Erythroblast (primary cell): ENCODE results near the gene KIAA1671.
"Not testable (repeated sequence)": the region's sequence is repeated elsewhere in the genome, so short reads cannot be mapped to it uniquely, and the experiment has no call there.

ENCODE experiments used
- DNase-seq, 2 experiments: peaks; one replicate each; lab custom pipeline; 2025; lab: John Stamatoyannopoulos, UW
- GATA1 ChIP-seq: IDR thresholded peaks from 2 replicates; pipeline ENCODE4 v1.6.1; 2011; ENCODE audit warnings: low read depth, mild to moderate bottlenecking, control low read depth, low read length, moderate library complexity
- POLR2A ChIP-seq: IDR thresholded peaks from 2 replicates; pipeline ENCODE4 v1.6.1; 2011; ENCODE audit warnings: mild to moderate bottlenecking, low read length

KIAA1671 gene

DNA sequence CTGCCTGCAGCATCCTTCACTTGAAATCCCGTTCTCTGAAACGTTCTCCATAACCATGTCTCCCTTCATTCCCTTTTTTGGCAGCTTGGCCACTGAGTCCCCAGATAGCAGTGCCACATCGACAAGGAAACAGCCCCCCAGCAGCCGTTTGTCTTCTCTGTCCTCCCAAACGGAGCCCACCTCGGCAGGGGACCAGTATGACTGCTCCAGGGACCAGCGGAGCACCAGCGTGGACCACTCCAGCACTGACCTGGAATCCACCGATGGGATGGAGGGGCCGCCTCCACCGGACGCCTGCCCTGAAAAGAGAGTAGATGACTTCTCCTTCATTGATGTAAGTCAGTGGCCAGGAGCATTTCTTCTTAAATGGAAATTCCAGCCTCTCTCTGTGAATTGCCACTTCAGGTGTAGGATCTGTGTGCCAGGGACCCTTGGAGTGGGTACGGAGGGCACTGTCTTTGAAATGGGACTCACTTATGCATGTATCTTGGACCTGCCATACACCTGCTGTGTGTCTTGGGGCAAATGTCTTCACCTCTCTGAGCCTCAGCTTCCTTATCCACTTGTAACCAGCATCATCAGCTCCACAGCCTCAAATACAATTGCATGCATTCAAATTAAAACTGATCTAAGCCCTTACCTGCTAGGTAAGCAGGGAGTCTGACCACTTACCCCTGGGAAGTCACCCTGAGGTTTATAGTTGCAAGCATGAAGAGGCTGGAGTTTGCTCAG is 221.8 kb downstream of the KIAA1671 start:
- no peak for TF ChIP-seq POLR2A
- no peak for TF ChIP-seq GATA1
- no peak for DNase-seq

DNA sequence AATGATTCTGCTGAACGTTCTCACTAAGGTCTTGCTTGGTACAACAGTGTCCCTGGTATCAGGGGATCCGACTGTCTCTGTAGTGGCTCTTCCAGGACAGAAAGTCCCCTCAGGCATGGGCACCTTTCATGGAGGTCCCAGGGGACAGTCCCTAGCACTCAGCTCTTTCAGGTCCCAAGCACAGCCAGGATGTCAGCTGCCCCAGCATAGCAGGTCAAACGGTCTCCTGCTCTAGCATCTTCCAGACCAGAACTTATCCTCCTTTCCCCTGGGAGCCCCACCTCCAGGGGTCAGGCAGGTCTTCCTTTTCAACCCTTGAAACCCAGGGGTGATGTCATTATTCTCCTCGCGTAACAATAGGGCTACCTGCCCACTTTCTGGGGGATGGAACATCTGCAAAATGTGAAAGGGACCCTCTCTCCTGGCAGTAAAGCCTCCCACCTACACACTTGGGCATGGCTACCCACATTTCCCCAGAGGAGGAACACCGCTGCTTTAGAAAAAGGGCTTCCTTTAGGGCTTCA is 222.4 kb downstream of the KIAA1671 start:
- no peak for DNase-seq
- TF ChIP-seq GATA1 (no peak), POLR2A (no peak)

DNA sequence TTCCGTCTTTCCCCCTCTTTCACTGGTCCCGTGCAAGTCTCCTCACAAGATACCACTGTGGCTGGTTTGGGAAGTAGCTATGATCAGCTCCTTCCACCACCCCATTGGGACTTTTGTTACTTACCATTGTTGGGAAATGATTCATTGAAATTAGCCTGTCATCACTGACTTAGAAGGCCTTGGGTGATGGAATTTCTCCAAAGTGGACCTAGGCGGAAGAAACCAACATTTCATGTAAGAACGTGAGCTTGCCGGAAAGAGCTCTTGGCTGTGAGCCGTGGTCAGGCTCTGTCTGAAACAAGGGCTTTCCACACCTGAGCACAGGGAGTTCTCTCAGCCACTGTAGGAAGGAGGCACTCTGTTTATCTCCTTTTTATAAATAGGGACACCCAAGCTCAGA is 223.7 kb downstream of the KIAA1671 start:
- no peak for DNase-seq
- TF ChIP-seq GATA1: no peak
- no peak for TF ChIP-seq POLR2A

DNA sequence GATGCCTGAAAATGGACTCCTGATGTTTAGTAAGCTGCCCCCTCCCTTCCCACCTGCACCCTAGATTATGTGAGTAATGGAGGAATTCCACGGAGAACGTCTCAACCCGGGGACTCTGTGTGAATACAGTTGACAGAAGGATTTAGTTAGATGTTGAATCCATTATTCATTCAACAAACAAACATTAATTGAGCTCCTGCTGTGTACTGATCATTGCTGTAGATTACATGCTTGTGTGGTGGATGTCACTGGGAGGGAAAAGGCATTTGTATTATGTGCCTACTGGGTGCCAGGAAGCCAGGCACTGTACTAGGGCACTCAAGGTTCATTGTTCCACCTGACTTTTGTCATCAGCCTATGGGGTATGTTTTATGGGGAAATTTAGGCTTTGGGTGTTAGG is 224.3 kb downstream of the KIAA1671 start:
- DNase-seq: no peak
- TF ChIP-seq POLR2A: no peak
- no peak for TF ChIP-seq GATA1

GRCh38 chr22:25177226-25177625 is 224.7 kb downstream of the KIAA1671 start:
- DNase-seq: no peak
- no peak for TF ChIP-seq POLR2A
- no peak for TF ChIP-seq GATA1

GRCh38 chr22:25177895-25178294 is 225.4 kb downstream of the KIAA1671 start:
- TF ChIP-seq POLR2A (no peak), GATA1 (no peak)
- no peak for DNase-seq

DNA sequence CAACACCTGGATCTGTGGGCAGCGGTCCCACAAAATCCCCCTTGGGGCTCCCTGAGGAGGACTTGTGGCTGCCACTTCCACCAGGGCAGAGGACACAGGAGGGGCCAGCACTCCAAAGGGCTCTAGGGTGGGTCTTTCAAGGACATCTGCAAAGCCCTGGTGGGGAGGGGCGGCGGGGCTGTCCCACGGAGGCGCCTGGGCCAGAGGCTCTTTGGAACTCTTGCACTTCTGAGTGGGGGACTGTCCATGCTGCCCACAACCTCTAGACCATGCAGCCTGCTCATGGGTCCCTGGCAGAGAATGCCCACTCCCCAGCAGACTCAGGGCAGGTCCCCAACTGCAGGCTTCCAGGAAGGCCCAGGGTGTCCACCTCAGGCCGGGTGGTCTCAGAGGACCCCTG is 225.8 kb downstream of the KIAA1671 start:
- DNase-seq: not testable (repeated sequence)

- not testable (repeated sequence) for DNase-seq
Observed at GRCh38 chr22:25178869-25179631, 226.5 kb downstream of the KIAA1671 start.

- DNase-seq: no peak
- TF ChIP-seq GATA1 (no peak), POLR2A (no peak)
Observed at GRCh38 chr22:25182131-25183110, 229.9 kb downstream of the KIAA1671 start.

- no peak for DNase-seq
Observed at GRCh38 chr22:25183949-25184619, 231.6 kb downstream of the KIAA1671 start.

GRCh38 chr22:25186140-25186539 is 233.6 kb downstream of the KIAA1671 start:
- no peak for TF ChIP-seq POLR2A
- TF ChIP-seq GATA1: no peak
- DNase-seq: no peak

More at GRCh38 chr22:25183949-25184619, 231.6 kb downstream of the KIAA1671 start:
- TF ChIP-seq GATA1 (no peak), POLR2A (no peak)

GRCh38 chr22:25187469-25187868 is 235.0 kb downstream of the KIAA1671 start:
- DNase-seq: no peak
- TF ChIP-seq POLR2A (no peak), GATA1 (no peak)

DNA sequence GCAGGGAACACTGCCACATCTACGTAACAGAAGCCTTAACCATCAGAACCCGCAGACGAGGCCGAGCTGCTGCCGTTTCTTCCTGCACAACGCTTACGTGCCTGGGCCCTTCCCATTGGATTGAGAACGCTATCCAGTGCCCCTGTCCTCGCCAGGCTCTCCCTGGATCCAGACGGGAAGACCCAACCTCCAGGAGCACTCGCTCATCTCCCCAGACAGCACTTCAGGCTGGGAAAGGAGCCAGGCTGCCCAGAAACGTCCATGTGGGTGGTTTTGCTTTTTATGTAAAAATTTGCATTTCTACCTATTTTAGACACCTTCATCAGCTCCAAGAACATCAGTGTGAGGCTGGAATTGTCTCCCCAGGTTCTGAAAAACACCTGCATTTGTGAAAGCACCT is 239.9 kb downstream of the KIAA1671 start:
- TF ChIP-seq GATA1: no peak
- no peak for TF ChIP-seq POLR2A
- DNase-seq: no peak
